Ishikawa (cell line): ENCODE measurements around the gene TCEANC.

ENCODE experiments used
- CEBPB ChIP-seq: IDR thresholded peaks from 2 replicates; pipeline ENCODE4 v1.6.1; 2012
- CREB1 ChIP-seq: IDR thresholded peaks from 2 replicates; pipeline ENCODE4 v1.6.1; 2012; ENCODE audit warnings: low read depth
- EGR1 ChIP-seq: IDR thresholded peaks from 2 replicates; pipeline ENCODE4 v1.6.1; 2012
- EP300 ChIP-seq: IDR thresholded peaks from 2 replicates; pipeline ENCODE4 v1.6.1; 2012; ENCODE audit warnings: borderline replicate concordance
- FOXM1 ChIP-seq: IDR thresholded peaks from 2 replicates; pipeline ENCODE4 v1.6.1; 2012; ENCODE audit warnings: low read depth, borderline replicate concordance
- MAX ChIP-seq: IDR thresholded peaks from 2 replicates; pipeline ENCODE4 v1.6.1; 2012
- NFIC ChIP-seq: IDR thresholded peaks from 2 replicates; pipeline ENCODE4 v1.6.1; 2012
- RAD21 ChIP-seq: IDR thresholded peaks from 2 replicates; pipeline ENCODE4 v1.6.1; 2012; ENCODE audit warnings: low read depth
- REST ChIP-seq: IDR thresholded peaks from 2 replicates; pipeline ENCODE4 v1.6.1; 2012; ENCODE audit warnings: low read depth, mild to moderate bottlenecking
- TAF1 ChIP-seq: IDR thresholded peaks from 2 replicates; pipeline ENCODE4 v1.6.1; 2012; ENCODE audit warnings: low read depth, mild to moderate bottlenecking
- TCF12 ChIP-seq: IDR thresholded peaks from 2 replicates; pipeline ENCODE4 v1.6.1; 2012; ENCODE audit warnings: low read depth
- TEAD4 ChIP-seq: IDR thresholded peaks from 2 replicates; pipeline ENCODE4 v1.6.1; 2012
- USF1 ChIP-seq: IDR thresholded peaks from 2 replicates; pipeline ENCODE4 v1.6.1; 2012
- YY1 ChIP-seq: IDR thresholded peaks from 2 replicates; pipeline ENCODE4 v1.6.1; 2012; ENCODE audit warnings: low read depth
- ZBTB7A ChIP-seq: IDR thresholded peaks from 2 replicates; pipeline ENCODE4 v1.6.1; 2012; ENCODE audit warnings: low read depth

TCEANC gene

GRCh38 chrX:13654116-13654515 is 1.2 kb downstream of the TCEANC start:
- TF ChIP-seq USF1 (no peak), CREB1 (no peak)

- TF ChIP-seq YY1 (no peak), EP300 (no peak), ZBTB7A (no peak), CEBPB (no peak)
Observed at GRCh38 chrX:13655674-13656073, 2.7 kb downstream of the TCEANC start.

- TF ChIP-seq NFIC (no peak), ZBTB7A (no peak), TCF12 (no peak), REST (no peak), TAF1 (no peak), EP300 (no peak), RAD21 (peak; percentile 62), CREB1 (no peak), FOXM1 (peak; percentile 38; the same call in 1 of the 2 replicates), CEBPB (no peak), TEAD4 (no peak), USF1 (no peak), YY1 (no peak), MAX (no peak), EGR1 (no peak)
Observed at GRCh38 chrX:13658602-13659001, 5.7 kb downstream of the TCEANC start.

- TF ChIP-seq TAF1, result no peak
Observed at GRCh38 chrX:13659063-13659462, 6.1 kb downstream of the TCEANC start.

GRCh38 chrX:13661735-13662288 is 8.9 kb downstream of the TCEANC start:
- no peak for TF ChIP-seq TCF12

GRCh38 chrX:13662355-13662791 is 9.4 kb downstream of the TCEANC start:
- TF ChIP-seq MAX, result no peak
- TF ChIP-seq USF1, result no peak
- no peak for TF ChIP-seq NFIC
- TF ChIP-seq EGR1, result no peak
- TF ChIP-seq CEBPB, result no peak
- no peak for TF ChIP-seq YY1
- TF ChIP-seq EP300, result no peak
- TF ChIP-seq CREB1, result no peak
- no peak for TF ChIP-seq FOXM1
- no peak for TF ChIP-seq TCF12
- TF ChIP-seq TAF1, result no peak
- no peak for TF ChIP-seq RAD21
- no peak for TF ChIP-seq REST
- no peak for TF ChIP-seq TEAD4
- TF ChIP-seq ZBTB7A, result no peak

GRCh38 chrX:13664020-13664419 is 11.1 kb downstream of the TCEANC start:
- TF ChIP-seq CREB1 (no peak), CEBPB (no peak), USF1 (no peak), MAX (no peak), EP300 (no peak), YY1 (no peak), ZBTB7A (no peak)
